Fibroblast of skin of right biceps (primary cell): ENCODE results near the gene GCKR.

Experiments used
- DNase-seq: peaks from one replicate; pipeline ENCODE4 v3.0.0-alpha.2; 2013

Gene GCKR, protein sequence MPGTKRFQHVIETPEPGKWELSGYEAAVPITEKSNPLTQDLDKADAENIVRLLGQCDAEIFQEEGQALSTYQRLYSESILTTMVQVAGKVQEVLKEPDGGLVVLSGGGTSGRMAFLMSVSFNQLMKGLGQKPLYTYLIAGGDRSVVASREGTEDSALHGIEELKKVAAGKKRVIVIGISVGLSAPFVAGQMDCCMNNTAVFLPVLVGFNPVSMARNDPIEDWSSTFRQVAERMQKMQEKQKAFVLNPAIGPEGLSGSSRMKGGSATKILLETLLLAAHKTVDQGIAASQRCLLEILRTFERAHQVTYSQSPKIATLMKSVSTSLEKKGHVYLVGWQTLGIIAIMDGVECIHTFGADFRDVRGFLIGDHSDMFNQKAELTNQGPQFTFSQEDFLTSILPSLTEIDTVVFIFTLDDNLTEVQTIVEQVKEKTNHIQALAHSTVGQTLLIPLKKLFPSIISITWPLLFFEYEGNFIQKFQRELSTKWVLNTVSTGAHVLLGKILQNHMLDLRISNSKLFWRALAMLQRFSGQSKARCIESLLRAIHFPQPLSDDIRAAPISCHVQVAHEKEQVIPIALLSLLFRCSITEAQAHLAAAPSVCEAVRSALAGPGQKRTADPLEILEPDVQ

DNA sequence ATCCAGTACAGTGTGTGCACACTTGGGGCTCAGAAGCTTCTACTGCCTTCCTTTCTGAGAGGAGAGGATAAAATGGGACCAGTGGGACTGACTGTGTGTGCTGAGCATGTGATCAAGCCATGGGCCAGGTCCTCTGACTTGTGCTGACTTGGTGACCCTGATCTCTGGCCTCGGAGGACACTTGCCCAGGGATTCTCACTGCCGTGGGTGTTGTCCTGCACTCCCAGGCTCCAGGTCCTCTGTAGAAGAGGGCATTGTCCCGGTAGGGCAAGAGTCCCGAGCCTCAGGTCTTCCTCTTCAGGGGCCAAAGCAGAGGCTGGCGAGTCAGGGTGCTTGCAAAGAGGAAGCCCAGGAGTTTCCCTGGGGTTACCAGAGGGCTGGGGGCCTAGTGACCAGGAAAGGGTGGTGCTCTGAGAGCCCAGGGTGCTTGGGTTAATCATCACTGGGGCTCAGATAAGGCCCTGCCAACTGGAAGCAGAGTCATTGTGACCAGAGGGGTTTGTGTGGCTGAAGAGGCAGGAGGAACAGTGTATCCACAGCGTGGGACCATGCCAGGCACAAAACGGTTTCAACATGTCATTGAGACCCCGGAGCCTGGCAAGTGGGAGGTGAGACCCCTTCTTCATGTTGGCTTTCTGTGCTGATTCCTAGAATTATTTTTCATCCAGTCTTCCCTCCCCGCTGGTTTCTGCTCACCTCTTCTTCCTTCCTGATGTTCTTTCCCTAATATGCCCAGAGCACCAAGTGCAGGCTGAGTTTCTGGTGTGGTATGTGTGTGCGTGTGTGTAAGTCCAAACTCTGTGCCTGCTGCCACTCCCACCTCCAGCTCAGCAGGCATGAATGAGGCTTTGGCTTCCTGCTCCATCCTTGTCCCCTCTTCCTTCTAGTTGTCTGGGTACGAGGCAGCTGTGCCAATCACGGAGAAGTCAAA is at the start of gene GCKR:
TSS of gene GCKR (plus strand) at position 483 of the 931 bp plus-strand sequence. CDS start at position 549, 66 bp downstream.
- DNase-seq = peak; percentile 18

DNA sequence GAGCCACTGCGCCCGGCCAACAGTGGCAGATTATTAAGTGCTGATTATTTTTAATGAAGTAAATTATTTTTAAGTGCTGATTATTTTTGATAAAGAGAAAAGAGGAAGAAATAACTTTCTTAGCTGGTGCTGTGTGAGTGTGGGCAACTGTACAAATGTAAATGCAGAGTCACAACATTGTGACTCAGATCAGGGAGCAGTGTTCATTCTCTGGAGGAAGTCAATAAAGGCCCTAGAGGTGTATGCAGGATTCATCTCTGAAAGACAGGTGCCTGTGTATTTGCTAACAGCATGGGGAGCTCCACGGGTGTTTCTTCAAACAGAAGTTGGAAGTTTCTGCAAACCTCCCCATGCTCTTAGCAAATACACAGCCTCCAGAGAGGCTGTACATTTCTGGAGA is 48.3 kb upstream of the GCKR start:
- DNase-seq = no peak

DNA sequence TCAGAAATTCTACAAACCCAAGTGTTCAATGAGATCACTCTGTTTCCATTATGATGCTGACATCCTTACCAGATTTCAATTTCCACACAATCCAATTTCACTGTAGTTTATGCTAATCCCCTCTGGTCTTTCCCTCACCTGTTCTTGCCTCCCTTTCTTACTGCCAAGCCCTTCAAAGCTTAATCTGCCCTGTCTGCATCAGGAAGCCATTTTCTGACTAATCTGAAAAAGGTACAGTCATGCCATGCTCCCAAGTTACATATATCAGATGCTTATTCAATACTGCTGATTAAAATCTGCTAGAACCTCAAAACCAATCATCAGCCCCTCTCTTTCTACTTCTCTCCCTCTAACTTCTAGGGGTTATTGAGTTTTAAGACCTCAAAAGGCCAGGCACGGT is 45.5 kb upstream of the GCKR start:
- no peak for DNase-seq

DNA sequence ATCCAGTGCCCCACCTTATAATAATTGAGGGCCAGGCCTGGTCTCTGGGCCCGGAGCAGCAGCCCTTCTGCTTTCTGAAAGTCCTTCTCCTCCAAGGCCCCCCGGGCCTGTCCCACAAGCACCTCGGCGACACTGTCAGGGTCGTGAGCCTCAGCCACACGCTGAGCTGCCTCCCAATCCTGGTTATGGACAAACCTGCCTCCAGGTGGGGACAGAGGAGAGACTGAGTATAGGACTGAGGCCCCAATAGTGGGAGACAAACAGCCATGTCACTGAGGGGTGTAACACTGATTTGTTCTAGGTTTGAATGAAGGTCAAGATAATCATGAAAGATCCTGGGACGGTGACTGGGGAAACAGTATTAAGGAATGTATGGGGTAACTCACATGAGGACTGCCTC is 42.7 kb upstream of the GCKR start:
- DNase-seq = no peak

DNA sequence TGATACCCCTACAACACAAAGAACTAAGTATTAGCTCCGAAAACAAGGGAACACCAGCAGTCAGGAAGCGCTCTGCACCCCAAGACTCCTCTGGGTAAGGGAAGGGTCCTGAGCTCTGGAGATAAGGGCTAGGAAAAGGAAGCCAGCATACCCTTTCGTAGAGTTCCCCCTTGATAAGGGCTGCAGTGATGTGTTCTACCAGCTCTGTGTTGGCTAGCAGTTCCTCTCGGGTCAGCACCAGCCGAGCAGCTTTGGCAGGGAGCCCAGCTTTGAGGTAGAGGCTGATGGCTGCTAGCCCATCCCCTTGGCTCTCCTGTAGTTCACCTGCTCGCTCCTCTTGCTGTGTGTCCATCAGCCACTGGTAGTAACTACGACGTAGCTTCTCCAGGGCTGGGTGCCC is 35.5 kb upstream of the GCKR start:
- DNase-seq = no peak

DNA sequence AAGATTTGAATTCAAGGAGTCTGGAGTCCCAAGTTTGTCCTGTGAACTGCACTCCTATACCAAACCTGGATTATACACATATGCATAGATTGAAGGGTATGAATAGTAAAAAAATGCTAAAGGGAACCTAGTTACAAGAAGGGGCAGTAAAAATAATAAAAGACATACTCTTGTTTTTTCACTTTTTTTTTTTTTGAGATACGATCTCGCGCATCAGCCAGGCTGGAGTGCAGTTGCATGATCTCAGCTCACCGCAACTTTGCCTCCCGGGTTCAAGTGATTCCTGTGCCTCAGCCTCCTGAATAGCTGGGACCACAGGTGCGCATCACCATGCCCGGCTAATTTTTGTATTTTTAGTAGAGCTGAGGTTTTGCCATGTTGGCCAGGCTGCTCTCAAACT is 32.2 kb upstream of the GCKR start:
- DNase-seq = no peak

DNA sequence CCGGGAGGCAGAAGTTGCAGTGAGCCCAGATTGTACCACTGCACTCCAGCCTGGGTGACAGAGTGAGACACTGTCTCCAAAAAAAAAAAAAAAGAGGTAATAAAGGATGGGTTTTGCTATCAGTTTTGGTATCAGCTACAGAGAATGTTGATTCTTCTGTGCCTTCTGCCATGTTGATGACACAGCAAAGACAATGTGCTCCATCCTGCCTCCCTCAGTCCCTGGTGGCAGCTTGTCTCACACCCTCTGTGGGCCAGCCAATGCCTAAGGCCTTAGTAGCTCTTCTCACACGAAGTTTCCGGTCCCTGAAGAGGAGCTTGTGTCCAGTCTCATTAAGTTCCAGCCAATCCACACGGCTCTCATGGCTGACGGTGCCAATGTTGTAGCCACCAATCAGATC is 24.7 kb upstream of the GCKR start:
- no peak for DNase-seq

DNA sequence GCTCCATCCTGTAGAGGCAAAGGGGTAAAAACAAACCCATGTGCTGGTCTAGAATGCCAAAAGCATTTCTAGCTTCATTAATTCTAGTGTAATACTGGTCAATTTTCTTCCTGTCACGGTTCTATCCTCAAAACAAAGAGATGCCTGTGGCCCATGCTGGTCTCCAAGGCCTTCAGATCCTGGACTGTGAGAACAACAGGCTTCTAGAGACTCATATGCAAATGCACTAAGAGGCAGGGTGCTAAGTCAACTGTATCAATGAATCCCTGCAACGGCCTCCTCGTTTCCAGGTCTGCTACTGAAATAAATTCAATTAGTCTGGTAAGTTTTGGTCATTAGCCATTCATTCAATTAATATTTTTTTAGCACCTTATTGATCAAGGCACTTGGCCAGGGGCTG is 11.1 kb upstream of the GCKR start:
- DNase-seq = no peak

DNA sequence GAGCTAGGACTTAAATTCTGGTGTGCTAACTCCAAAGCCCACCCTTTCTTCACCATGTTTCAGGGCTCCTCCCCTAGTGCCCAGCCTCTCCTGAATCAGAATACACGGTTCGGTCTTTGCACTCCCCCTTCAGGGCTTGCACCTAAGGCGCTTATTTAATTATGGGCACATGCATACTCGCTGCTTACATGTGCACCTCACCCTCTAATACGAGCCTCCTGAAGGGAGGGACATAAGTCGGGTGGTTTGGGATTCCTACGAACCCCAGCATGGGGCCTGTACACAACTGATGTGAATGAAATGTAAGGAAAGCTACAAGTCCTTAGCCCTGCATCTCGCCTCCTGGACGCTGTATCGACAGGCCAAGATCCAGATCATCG is 7.5 kb upstream of the GCKR start:
- DNase-seq = peak; percentile 22

DNA sequence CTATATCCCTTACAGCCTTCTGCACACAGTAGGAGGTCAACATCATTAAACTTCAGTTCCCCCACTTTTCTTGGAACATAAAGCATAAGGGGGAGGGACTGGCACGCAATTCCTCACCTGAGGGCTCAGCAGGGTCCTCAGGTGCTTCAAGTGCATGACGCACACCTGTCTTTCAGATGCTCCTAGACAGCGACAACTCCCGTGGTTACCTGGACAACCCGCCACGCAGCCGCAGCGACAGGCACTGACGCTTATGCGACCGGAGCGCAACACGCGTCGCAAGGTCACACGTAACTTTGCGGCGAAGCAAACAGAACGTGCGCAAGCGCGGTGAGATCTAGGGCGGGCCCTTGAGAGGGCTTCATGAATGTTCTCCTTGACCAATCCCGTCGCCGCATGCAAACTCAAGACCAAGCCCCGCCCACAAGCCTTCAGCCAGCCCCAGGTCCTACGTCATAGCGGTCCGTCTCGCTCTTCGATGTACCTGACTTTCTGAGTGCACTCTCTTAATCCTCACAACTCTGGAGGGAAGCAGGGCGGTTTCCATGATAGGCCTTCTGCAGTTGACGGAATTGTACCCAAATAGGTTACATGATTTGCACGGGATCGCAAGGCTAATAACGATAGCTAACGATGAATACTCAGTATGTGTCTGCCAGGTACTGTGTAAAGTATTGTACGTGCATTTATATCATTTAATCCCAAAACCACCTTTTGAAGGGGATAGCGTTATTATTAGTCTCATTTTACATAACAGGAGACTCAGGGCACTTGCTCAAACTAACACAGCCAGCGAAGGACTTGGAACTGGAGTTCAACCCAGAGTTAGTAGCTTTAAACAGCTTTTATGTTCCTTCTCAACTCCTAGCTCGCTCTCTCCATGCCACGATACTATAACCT is 6.9 kb upstream of the GCKR start, which contains the start of gene IFT172:
TSS of gene IFT172 (minus strand) at position 246 of the 900 bp plus-strand sequence. CDS start at position 156, 90 bp downstream.
- peak; percentile 98 for DNase-seq

DNA sequence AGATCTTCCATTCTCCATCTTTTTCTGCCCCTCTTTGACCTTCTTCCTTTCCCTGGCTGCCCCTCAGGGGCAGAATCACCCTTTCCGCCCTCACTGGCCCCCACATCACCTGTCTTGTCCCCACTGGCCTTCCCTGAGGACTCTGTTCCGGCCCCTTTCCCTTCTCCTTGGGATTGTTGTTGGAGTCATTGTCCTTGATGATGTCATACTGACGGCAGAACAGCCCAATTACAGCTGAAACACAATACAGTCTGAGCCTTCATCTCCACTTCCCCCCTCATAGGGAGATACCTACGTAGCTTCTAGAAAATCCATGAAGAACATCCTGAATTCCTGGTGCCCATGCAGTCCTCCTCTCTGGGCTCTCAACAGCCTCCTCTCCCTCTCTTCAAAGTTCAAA is 4.1 kb upstream of the GCKR start:
- no peak for DNase-seq

DNA sequence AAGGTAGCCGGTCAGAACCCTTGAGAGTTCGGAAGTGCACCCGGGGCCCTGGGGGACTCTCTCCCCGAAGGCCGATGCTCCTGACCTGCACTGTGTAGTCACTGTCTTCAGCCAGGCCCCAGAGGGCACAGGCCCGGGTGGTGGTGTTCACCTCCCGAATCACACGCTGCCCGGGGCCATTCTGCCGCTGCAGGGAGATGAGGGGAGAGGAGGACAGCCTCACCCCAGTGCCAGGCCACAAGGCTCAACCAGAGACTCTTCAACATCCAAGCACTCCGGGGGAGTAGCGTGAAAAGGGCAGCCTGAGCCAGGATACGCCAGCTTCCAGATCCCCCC is 2.7 kb upstream of the GCKR start:
- no peak for DNase-seq

DNA sequence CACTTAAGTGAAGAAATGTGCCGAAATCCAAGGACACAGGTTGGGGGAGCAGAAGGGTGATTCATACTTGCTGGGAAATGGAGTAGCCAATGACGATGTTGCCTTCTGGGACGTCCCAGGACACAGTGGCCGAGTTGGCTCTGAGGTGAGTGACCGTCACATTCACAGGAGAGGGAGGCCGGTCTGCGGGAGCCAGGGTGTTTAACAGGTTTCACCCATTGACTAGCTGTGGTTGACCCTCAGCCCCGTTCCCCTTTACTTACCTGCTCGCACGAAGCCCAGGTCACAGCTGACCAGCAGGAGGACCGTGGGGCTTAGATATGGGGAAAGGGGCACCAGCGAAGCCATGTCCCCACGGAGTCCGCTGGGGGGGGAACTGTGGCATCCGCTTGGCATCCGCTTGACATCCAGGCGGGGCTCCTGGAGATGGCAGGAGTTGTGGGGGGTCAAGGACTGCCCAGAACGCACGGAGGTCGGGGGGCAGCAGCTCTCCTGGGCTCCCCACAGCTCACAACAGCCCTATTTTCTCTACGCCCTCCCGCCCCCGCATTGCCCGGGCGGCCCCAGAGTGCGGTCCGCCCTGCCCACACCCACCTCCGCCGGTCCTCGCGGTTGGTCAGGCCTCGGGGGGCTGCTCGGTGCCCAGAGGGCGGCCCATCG is 2.2 kb upstream of the GCKR start:
- peak; percentile 19 for DNase-seq

DNA sequence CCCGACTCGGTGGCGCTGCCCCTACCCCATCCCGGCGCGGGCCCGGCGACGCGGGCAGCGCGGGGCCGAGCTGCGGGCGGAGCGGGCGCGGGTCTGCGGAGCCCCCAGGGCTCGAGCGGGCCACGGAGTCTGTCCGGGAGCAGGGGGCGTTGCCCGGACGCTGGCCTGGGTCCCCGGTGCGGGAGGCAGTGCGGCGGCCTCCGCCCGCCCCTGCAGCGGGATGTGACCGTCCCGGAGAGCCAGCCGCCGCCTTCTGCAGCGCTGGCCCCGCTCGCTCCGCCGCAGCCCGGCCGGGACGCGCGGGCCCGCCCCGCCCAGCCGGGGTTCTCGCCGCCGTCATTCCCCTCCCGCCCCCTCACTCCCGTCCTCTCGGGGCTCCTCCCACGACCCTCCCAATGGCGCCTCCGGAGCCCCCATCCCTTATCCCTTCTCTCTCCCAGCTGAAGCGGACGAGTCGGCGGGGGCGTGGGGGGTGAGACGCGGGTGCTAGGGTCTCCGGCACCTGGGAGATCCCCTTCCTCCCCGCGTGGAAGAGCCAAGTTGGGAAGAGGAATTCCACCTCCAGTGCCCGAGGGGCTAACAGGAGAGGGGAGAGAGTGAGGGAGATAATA is 1.6 kb upstream of the GCKR start, which contains the start of gene FNDC4:
TSS of gene FNDC4 (minus strand) at position 257 of the 611 bp plus-strand sequence. CDS start 521 bp downstream, outside the sequence.
- peak; percentile 11 for DNase-seq

DNA sequence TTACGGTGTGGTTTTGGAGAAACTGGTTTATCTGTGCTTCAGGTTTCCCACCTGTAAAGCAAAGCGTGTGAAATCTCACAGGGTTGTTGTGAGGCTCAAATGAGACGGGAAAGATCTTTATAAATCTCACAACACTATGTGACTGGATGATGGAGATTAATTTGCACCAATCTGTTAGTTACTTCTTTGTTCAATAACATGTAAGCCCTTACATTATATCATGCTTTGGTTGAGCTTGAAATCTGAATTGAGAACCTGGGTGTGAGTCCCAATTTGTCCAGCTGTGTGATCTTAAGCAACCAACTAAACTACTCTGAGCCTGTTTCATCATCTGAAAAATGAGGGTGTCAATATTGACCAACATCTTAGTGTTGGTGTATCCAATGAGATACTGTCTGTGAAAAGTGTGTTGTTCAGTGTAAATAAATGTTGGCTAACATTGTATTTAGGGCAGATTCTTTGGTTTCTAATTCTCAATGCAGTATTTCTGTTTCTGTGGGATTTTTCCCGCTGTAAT is 741 bp upstream of the GCKR start:
- no peak for DNase-seq

DNA sequence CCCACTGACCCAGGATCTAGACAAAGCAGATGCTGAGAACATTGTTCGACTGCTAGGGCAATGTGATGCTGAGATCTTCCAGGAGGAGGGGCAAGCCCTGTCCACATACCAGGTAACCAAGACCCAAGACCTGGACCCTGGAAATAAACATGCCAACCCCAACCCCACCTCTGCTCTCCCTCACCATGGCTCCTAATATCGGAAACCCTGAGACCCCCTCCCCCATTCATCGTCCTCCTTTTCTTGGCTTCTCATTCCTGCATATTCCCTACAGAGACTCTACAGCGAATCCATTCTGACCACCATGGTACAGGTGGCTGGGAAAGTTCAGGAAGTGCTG is 619 bp downstream of the GCKR start:
- no peak for DNase-seq

DNA sequence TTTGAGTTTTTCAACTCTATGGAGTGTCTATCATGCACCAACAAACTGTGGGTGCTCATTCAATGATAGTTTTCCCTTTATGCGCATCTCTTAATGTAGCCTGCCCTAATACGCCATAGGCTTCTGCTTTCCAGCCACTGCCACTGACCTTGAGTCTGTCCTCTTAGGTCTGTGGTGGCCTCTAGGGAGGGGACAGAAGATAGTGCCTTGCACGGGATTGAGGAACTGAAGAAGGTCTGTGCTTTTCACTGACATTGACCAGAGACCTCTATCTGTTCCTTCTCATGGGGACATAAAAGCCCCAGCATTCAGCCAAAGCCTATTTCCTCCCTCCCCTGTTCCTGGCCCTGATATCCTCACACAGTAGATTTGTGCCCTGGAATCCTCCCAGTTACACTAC is 2.3 kb downstream of the GCKR start:
- DNase-seq = no peak

DNA sequence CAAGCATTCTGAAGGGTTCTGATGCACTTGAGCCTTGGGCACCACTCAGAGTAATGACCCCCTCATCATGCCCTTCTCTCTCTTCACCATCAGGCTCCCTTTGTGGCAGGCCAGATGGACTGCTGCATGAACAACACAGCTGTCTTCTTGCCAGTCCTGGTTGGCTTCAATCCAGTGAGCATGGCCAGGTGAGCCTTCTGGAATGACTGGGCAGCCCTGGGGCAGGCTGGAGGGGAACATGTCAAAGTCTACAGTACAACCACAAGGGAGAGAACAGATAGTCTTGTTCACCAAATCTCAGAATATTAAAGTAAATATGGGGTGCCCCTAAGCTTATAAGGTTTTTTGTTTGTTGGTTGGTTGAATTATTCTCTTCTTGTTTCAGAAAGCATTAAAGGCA is 4.4 kb downstream of the GCKR start:
- no peak for DNase-seq

DNA sequence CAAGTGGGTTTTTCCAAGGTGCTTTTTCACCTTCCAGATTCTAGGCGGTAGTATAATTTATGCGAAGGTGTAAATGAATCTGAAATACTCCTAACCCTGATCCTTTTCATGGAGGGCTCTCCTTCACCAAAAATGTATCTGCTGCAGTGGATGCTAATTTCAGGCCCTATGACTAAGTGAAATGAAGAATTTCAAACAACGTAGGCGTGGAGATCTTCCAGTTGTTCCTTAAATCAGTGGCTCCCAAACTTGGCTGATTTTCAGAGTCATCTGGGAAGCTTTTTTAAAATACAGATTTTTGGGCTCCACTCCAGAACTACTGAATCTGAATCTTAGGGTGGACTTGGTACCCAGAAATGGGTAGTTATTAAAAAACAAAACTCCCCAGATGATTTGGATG is 5.5 kb downstream of the GCKR start:
- no peak for DNase-seq

DNA sequence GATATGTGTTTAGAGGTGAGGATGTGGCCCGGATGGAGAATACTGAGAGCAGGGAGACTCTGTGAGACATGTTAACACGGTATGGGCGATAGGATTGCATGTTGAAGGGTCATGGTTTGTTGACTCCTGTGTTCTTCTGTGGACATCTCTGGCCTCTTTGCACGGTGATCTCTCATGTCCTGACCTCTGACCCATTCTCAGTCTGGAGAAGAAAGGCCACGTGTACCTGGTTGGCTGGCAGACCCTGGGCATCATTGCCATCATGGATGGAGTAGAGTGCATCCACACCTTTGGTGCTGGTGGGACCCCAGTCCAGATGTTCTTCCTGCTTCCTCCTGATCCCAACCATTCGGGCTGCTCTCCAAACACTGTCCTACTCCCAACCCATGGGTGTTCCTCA is 9.9 kb downstream of the GCKR start:
- DNase-seq = no peak

DNA sequence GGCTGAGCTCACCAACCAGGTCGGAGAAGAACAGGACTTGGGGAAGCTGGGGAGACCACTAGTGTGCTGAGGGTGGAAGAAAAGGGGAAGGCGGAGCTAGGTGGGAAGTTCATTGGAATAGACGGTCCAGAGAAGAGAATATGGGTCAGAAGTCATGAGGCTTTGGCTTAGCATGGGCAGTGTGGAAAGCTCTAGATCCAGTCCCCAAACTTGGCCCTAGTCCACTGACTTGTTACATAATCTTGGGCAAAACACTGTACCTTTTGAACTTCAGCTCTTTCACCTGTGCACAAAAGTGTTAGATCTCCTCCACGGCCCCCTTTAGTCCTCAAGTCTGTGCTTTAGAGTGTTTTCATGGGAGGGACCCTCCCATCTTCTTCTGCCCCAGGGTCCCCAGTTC is 10.7 kb downstream of the GCKR start:
- DNase-seq = no peak
